ENCODE measurements around the gene CTBP1. TPM values are rescaled to one million over a fixed set of nuclear protein-coding genes. Genes with fewer than 3 reads are reported as not detected.

CTBP1 gene
- polyA plus RNA-seq, 4 donors = 88.6 to 144 (median 132) TPM

DNA sequence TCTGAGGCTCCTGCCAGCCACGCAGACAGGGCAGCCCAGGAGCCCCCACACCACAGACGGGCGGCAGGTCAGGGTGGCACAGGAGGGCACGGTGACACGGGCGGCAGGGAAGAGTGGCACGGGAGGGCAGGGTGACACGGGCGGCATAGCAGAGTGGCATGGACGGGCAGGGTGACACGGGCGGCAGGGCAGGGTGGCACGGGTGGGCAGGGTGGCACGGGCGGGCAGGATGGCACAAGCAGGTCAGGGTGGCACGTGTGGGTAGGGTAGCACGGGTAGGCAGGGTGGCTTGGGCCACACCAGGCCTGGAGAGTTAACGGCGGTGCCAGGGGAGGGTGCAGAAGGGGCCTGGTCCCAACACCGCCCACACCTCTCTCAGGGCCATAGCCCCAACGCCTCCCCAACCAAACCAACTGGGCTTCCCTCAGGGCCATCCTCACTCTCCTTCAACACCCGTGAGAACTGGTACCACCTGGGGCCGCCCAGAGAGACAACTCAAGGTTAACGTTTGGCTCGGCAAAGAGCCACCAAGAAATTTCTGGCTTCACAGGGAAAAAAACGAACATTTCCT is 3.4 kb downstream of the CTBP1 start:
- H3K27ac ChIP-seq (ENCODE audit: low read depth in 1 of 3, low read length in 2 of 3) = peak overlapping the region in 1 of 3 donors; percentile 6
- no peak overlapping the region for H3K4me3 ChIP-seq (ENCODE audit: low read depth in 1 of 3, low read length in 3 of 3)
- no peaks in the 10 kb centered on the region for H3K27me3 ChIP-seq (ENCODE audit: control insufficient read depth in 3 of 3, insufficient read depth in 3 of 3, low read length in 3 of 3)
- H3K9me3 ChIP-seq (ENCODE audit: control insufficient read depth in 2 of 2, insufficient read depth in 1 of 2, low read depth in 1 of 2, low read length in 1 of 2) = peaks cover 0 to 6% of the 10 kb centered on the region in 2 donors
- WGBS, 3 donors = 78 to 83% (median 80%) methylated on average over 19 to 26 of the region's 26 CpGs
- peaks cover 0 to 65% (median 4%) of the 10 kb centered on the region in 3 donors for H3K36me3 ChIP-seq (ENCODE audit: control insufficient read depth in 3 of 3, insufficient read depth in 2 of 3, low read depth in 1 of 3, low read length in 3 of 3)
- DNase-seq (no peak), FAIRE-seq (no peak)
- H3K4me1 ChIP-seq (ENCODE audit: control insufficient read depth in 3 of 3, insufficient read depth in 2 of 3, low read depth in 1 of 3, low read length in 2 of 3) = peaks cover 20 to 51% (median 28%) of the 10 kb centered on the region in 3 donors

DNA sequence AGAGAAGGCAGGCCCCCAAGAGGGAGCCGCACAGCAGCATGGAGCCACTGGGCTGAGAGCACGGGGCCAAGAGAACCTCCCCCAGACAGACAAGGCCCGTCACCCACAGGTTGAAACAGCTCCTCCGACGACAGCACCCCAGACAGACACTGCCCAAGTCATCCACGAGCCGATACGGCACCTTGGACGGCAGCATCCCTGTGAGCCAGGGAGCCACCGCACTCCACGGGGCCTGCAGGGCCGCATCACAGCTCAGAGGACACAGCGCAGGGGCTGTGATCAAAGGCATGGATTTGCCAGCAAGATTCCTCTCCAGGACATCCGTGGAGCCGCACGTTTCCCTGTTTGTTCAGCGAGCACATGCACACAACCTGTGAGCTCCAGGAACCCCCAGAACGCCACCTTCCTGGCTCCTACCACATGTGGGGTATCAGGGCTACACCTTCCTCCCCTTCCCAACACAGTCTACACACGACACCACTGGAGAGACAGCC is 3.9 kb downstream of the CTBP1 start:
- FAIRE-seq (no peak), DNase-seq (no peak)
- H3K27me3 ChIP-seq (ENCODE audit: control insufficient read depth in 3 of 3, insufficient read depth in 3 of 3, low read length in 3 of 3) = no peaks in the 10 kb centered on the region
- no peak overlapping the region for H3K27ac ChIP-seq (ENCODE audit: low read depth in 1 of 3, low read length in 2 of 3)
- peaks cover 0 to 64% (median 4%) of the 10 kb centered on the region in 3 donors for H3K36me3 ChIP-seq (ENCODE audit: control insufficient read depth in 3 of 3, insufficient read depth in 2 of 3, low read depth in 1 of 3, low read length in 3 of 3)
- peaks cover 20 to 47% (median 25%) of the 10 kb centered on the region in 3 donors for H3K4me1 ChIP-seq (ENCODE audit: control insufficient read depth in 3 of 3, insufficient read depth in 2 of 3, low read depth in 1 of 3, low read length in 2 of 3)
- no peak overlapping the region for H3K4me3 ChIP-seq (ENCODE audit: low read depth in 1 of 3, low read length in 3 of 3)
- peaks cover 0 to under 1% of the 10 kb centered on the region in 2 donors for H3K9me3 ChIP-seq (ENCODE audit: control insufficient read depth in 2 of 2, insufficient read depth in 1 of 2, low read depth in 1 of 2, low read length in 1 of 2)
- 74 to 83% (median 78%) methylated on average over 19 of the region's 19 CpGs for WGBS, 3 donors

DNA sequence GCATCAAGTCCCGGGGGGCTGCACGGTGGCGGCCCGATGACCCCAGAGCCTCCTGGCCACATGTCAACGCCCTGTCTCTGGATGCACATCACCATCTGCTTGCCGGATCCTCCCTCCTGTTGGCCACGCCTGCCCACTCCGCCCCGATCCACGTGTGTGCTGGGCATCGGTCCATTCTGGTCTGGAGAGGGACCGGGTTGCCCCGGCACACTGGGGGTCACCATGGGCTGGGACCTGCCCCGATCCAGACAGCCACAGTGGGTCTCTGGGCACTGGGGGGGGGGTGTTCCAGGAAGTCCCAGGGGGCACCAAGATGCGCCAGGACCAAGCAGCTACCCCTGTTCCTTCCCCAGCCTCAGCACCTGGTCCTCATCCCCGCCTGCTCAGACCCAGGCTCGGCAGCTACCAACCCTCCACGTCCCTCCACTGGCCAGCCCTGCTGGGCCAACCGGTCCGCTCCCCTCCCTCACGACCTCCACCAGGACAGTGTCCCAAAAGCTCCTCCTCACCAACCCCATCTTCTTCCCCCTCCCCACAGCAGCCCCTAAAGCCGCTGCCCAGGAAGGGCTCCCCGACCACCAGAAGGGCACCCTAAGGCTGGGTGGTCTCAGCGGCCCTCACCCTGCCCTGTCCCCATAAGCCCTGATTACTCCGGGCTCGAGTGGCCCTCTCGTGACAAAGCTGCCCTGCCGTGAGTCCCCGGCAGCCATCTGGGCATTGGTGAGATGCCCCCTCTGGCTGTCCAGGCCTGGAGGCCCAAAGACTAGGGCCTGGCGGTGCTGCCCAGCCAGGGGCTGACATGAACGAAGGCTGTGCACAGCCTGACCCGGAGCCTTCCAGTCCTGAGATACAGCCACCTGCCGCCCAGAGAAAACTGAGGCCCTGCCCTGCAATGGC is 4.6 kb downstream of the CTBP1 start:
- no peak overlapping the region for H3K4me3 ChIP-seq (ENCODE audit: low read depth in 1 of 3, low read length in 3 of 3)
- 60 to 68% (median 64%) methylated on average over 30 to 33 of the region's 33 CpGs for WGBS, 3 donors
- no peaks in the 10 kb centered on the region for H3K9me3 ChIP-seq (ENCODE audit: control insufficient read depth in 2 of 2, insufficient read depth in 1 of 2, low read depth in 1 of 2, low read length in 1 of 2)
- H3K4me1 ChIP-seq (ENCODE audit: control insufficient read depth in 3 of 3, insufficient read depth in 2 of 3, low read depth in 1 of 3, low read length in 2 of 3) = peaks cover 20 to 45% (median 23%) of the 10 kb centered on the region in 3 donors
- H3K36me3 ChIP-seq (ENCODE audit: control insufficient read depth in 3 of 3, insufficient read depth in 2 of 3, low read depth in 1 of 3, low read length in 3 of 3) = peaks cover 4 to 70% (median 9%) of the 10 kb centered on the region in 3 donors
- no peak for FAIRE-seq
- no peaks in the 10 kb centered on the region for H3K27me3 ChIP-seq (ENCODE audit: control insufficient read depth in 3 of 3, insufficient read depth in 3 of 3, low read length in 3 of 3)
- no peak overlapping the region for H3K27ac ChIP-seq (ENCODE audit: low read depth in 1 of 3, low read length in 2 of 3)
- DNase-seq = no peak

DNA sequence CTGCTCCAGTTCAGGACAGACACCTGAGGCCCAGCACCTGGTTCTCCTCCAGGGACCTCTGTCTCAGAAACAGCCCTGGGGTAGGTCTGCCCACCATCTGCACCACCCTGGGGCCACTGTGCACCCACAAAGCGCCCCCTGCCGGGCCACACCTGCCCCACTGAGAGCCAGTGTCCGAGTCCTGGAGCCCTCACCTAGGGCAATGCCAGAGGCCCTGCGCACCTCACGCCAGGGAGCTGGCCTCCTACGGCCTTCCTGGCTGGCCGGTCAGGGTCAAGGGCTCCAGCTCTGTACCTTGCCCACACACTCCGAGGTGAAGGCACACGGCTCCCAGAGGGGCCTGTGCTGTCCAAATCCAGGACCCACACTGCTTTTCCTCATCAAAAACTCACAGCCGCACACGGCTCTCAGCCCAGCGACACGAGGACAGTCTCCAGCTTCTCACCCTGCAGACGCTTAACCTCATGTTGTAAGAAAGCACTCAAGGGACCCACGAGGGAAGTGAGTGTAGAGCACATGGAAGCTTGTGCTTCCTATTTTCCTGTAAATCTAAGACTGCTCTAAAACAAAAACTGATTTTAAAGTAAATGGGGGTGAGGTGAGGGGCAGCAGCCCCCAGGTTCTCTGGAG is 5.4 kb downstream of the CTBP1 start:
- Histone ChIP-seq H3K9me3 (ENCODE audit: control insufficient read depth in 2 of 2, insufficient read depth in 1 of 2, low read depth in 1 of 2, low read length in 1 of 2) (no peaks in the 10 kb centered on the region), H3K36me3 (ENCODE audit: control insufficient read depth in 3 of 3, insufficient read depth in 2 of 3, low read depth in 1 of 3, low read length in 3 of 3) (peaks cover 5 to 78% (median 9%) of the 10 kb centered on the region in 3 donors), H3K27me3 (ENCODE audit: control insufficient read depth in 3 of 3, insufficient read depth in 3 of 3, low read length in 3 of 3) (no peaks in the 10 kb centered on the region), H3K4me3 (ENCODE audit: low read depth in 1 of 3, low read length in 3 of 3) (no peak overlapping the region), H3K27ac (ENCODE audit: low read depth in 1 of 3, low read length in 2 of 3) (no peak overlapping the region), H3K4me1 (ENCODE audit: control insufficient read depth in 3 of 3, insufficient read depth in 2 of 3, low read depth in 1 of 3, low read length in 2 of 3) (peaks cover 20 to 45% (median 23%) of the 10 kb centered on the region in 3 donors)
- DNase-seq (no peak), FAIRE-seq (no peak)
- 70 to 79% (median 74%) methylated on average over 15 of the region's 15 CpGs for WGBS, 3 donors

DNA sequence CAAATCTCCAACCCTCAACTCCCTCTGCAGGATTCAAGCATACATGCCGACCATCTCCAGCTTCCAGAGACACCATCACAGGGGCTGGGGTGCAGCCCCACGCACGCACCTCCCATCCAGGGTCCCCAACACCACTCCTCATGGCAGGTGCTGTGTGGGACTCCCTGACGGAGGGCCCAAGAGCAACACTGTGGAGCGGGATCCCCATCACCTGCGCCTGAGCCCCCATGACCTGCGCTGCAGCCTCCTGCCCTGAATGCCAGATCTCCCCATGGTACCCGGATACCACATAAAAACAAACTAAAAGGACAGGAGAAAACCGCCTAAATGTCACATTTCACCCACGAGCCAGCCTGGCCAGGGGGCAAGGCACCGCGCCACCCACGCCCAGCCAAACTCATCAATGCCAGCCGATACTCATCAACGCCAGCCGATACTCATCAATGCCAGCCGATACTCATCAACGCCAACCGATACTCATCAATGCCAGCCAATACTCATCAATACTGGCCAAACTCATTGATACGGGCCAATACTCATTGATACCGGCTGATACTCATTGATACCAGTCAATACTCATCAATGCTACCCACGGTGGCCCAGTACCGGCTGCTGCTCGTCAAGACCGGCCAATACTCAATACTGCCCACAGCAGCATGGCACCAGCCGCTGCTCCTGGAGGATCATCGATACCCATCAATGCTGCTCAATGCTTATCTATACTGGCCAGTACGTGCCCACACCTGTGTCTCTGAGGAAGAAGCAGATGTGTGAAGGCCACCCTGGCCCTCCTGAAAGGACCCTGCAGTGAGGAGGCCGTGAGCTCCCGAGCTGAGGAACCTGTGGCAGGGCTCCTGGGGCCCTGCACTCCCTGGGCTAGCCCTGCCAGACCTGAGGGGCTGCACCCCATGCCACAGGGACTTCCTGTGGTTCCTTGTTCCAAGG is 6.2 kb downstream of the CTBP1 start:
- no peak for FAIRE-seq
- Histone ChIP-seq H3K4me3 (ENCODE audit: low read depth in 1 of 3, low read length in 3 of 3) (no peak overlapping the region), H3K27ac (ENCODE audit: low read depth in 1 of 3, low read length in 2 of 3) (no peak overlapping the region), H3K4me1 (ENCODE audit: control insufficient read depth in 3 of 3, insufficient read depth in 2 of 3, low read depth in 1 of 3, low read length in 2 of 3) (peaks cover 20 to 45% (median 23%) of the 10 kb centered on the region in 3 donors), H3K27me3 (ENCODE audit: control insufficient read depth in 3 of 3, insufficient read depth in 3 of 3, low read length in 3 of 3) (no peaks in the 10 kb centered on the region), H3K9me3 (ENCODE audit: control insufficient read depth in 2 of 2, insufficient read depth in 1 of 2, low read depth in 1 of 2, low read length in 1 of 2) (no peaks in the 10 kb centered on the region), H3K36me3 (ENCODE audit: control insufficient read depth in 3 of 3, insufficient read depth in 2 of 3, low read depth in 1 of 3, low read length in 3 of 3) (peaks cover 6 to 86% (median 9%) of the 10 kb centered on the region in 3 donors)
- 92% methylated on average over 30 of the region's 30 CpGs for WGBS, 3 donors
- DNase-seq = no peak

DNA sequence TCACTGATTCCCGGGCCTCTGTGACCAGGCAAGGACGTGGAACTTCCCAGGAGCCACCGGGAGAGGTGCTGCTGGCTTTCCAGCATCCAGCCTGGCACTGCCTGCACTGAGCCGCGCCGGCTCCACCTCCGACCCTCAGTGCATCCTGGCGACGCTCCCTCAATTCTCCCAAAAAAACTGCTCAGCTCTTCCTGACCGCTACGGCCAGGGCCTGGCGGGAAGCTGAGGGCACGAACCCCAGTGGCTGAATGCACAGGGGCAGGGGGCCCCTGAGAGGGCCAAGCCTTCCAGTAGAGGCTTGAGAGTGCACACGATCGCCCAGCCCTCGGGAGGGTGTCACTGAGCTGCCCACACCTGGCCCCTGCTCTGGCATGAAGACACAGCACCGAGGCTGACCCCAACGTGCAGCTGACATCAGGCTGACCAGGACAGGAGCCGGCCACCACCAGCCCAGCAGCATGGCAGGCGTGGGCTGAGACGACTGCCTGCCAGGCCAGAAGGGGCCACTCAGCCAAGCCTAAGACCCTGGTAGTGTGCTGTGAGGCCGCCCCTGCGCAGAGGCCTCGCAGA is 6.9 kb downstream of the CTBP1 start:
- H3K36me3 ChIP-seq (ENCODE audit: control insufficient read depth in 3 of 3, insufficient read depth in 2 of 3, low read depth in 1 of 3, low read length in 3 of 3) = peaks cover 6 to 89% (median 9%) of the 10 kb centered on the region in 3 donors
- WGBS, 3 donors = 69 to 77% (median 75%) methylated on average over 24 of the region's 24 CpGs
- DNase-seq (no peak), FAIRE-seq (no peak)
- H3K4me3 ChIP-seq (ENCODE audit: low read depth in 1 of 3, low read length in 3 of 3) = no peak overlapping the region
- H3K27me3 ChIP-seq (ENCODE audit: control insufficient read depth in 3 of 3, insufficient read depth in 3 of 3, low read length in 3 of 3) = no peaks in the 10 kb centered on the region
- H3K9me3 ChIP-seq (ENCODE audit: control insufficient read depth in 2 of 2, insufficient read depth in 1 of 2, low read depth in 1 of 2, low read length in 1 of 2) = no peaks in the 10 kb centered on the region
- H3K4me1 ChIP-seq (ENCODE audit: control insufficient read depth in 3 of 3, insufficient read depth in 2 of 3, low read depth in 1 of 3, low read length in 2 of 3) = peaks cover 20 to 43% (median 23%) of the 10 kb centered on the region in 3 donors
- H3K27ac ChIP-seq (ENCODE audit: low read depth in 1 of 3, low read length in 2 of 3) = peak overlapping the region; percentile 1 to 51 (median 3)

DNA sequence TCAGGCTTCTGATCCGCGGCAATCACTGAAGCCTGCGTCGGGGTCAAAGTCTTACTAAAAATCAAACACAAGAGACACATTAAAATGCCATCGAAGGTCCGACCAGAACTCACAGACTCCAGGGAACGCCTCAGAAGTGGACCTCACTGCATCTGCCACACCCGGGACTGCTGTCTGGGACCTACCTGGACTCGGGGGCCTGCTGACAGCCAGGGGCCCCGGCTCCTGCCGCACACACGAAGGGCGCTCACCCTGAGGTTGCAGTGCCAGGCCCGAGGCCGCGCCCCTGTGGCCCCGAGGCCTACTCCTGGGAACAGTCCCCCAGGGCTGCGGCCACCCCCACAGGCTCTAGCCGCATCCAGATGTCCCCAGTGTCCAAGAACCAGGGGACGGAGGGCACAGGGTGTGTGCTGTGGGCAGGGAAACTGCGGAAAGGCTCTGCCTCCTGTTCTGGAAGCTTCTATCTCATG is 7.4 kb downstream of the CTBP1 start:
- WGBS, 3 donors = 28 to 65% (median 44%) methylated on average over 19 to 21 of the region's 21 CpGs
- H3K9me3 ChIP-seq (ENCODE audit: control insufficient read depth in 2 of 2, insufficient read depth in 1 of 2, low read depth in 1 of 2, low read length in 1 of 2) = no peaks in the 10 kb centered on the region
- DNase-seq (peak; percentile 55 to 78), FAIRE-seq (no peak)
- H3K36me3 ChIP-seq (ENCODE audit: control insufficient read depth in 3 of 3, insufficient read depth in 2 of 3, low read depth in 1 of 3, low read length in 3 of 3) = peaks cover 6 to 89% (median 9%) of the 10 kb centered on the region in 3 donors
- H3K27ac ChIP-seq (ENCODE audit: low read depth in 1 of 3, low read length in 2 of 3) = peak overlapping the region; percentile 1 to 51 (median 3)
- H3K27me3 ChIP-seq (ENCODE audit: control insufficient read depth in 3 of 3, insufficient read depth in 3 of 3, low read length in 3 of 3) = no peaks in the 10 kb centered on the region
- no peak overlapping the region for H3K4me3 ChIP-seq (ENCODE audit: low read depth in 1 of 3, low read length in 3 of 3)
- H3K4me1 ChIP-seq (ENCODE audit: control insufficient read depth in 3 of 3, insufficient read depth in 2 of 3, low read depth in 1 of 3, low read length in 2 of 3) = peaks cover 17 to 37% (median 18%) of the 10 kb centered on the region in 3 donors

Measured in small intestine (tissue), 7 donors.